Adrenal gland (tissue), 12 donors: ENCODE measurements around the gene CDKAL1. TPM values are rescaled to one million over a fixed set of nuclear protein-coding genes. Genes with fewer than 3 reads are reported as not detected.

ENCODE experiments used
- DNase-seq, 7 donors: peaks; one replicate each; pipeline ENCODE4 v3.0.0-alpha.2; 2019 to 2020
- H3K27ac ChIP-seq, 5 donors: fragments of 200-600 bp; sonication (generic) in 4 of 5; 1 replicate in 3 of 5; 2 replicates in 2 of 5; pipeline versions ENCODE4 v1.5.1 to v1.8.0; 2016 to 2020; ENCODE audit warnings: mild to moderate bottlenecking in 1 of 5
- H3K27me3 ChIP-seq: fragments of 200-600 bp; 2 replicates; pipeline ENCODE4 v1.8.0; 2021
- H3K36me3 ChIP-seq, 2 donors: fragments of 200-600 bp; replicated peaks in 1 of 2; 1 replicate in 1 of 2; 2 replicates in 1 of 2; pipeline versions ENCODE4 v1.5.1 to v1.8.0; 2018 to 2022
- H3K4me1 ChIP-seq, 2 donors: fragments of 200-600 bp; replicated peaks in 1 of 2; 1 replicate in 1 of 2; 2 replicates in 1 of 2; pipeline versions ENCODE4 v1.5.1 to v1.8.0; 2018 to 2021
- H3K4me3 ChIP-seq, 4 donors: fragments of 200-600 bp; sonication (generic) in 3 of 4; one replicate each; pipeline ENCODE4 v1.5.1; 2016 to 2018
- H3K9me3 ChIP-seq, 3 donors: fragments of 200-600 bp; sonication (generic) in 1 of 3; replicated peaks in 1 of 3; 1 replicate in 2 of 3; 2 replicates in 1 of 3; pipeline versions ENCODE4 v1.5.1 to v1.8.0; 2016 to 2021
- POLR2A ChIP-seq, 2 donors: fragments of 450-650 bp; IDR thresholded peaks; one replicate each; pipeline ENCODE4 v1.6.1; 2017; ENCODE audit warnings: antibody characterized with exemption in 2 of 2, mild to moderate bottlenecking in 2 of 2, moderate library complexity in 1 of 2
- WGBS, 4 donors: extraction: QIAGEN DNeasy Blood & Tissue Kit in 2 of 4; methylation state at CpG; one replicate each; pipeline versions ENCODE4 v1.1.5 to v1.1.7; 2013 to 2017; 5-methylcytosine and 5-hydroxymethylcytosine counted together
- intact Hi-C, 2 donors: fragments of 100-400 bp; cut with DNase I; formaldehyde crosslinking; loops; one replicate each; pipeline versions ENCODE4 v1.14.1 to v1.15.0; 2022 to 2023
- polyA plus RNA-seq, 3 donors: library from polyadenylated mRNA; stranded (reverse); fragments of 200-250 nt in 2 of 3; fragments of 350-450 nt in 1 of 3; fragmentation: Illumina TruSeq in 1 of 3; extraction: RNeasy Lipid Tissue Mini Kit (QIAGEN cat#74804) in 1 of 3; gene quantifications; one replicate each; pipeline ENCODE4 v1.2.3, GENCODE V29; 2013 to 2014
- total RNA-seq, 9 donors: library from RNA; depleted of rRNA in 4 of 9; stranded (reverse); fragments of >200 nt in 4 of 9; fragments of 120-200 nt in 1 of 9; fragmentation: NEBNext Ultra II Directional in 1 of 9; extraction: Animal tissue kit (Norgen Biotek cat#: 25700) in 1 of 9; gene quantifications; one replicate each; pipeline versions ENCODE4 v1.1.0 to v1.2.4, GENCODE V29; 2013 to 2023
- TF ChIP-seq, protein P1 (sequence below), 6 experiments: fragments of 450-650 bp in 4 of 6; fragments of 200-600 bp in 2 of 6; sonication (generic) in 1 of 6; IDR thresholded peaks; 1 replicate in 5 of 6; 2 replicates in 1 of 6; pipeline versions ENCODE4 v1.5.1 to v1.8.0; 2016 to 2021; ENCODE audit warnings: antibody characterized with exemption in 6 of 6, mild to moderate bottlenecking in 2 of 6, moderate library complexity in 1 of 6
- donor health status: healthy with polysubstance abuse.
- donor health status: Bipolar disorder and iron deficiency.
- donor health status: DM: yes; HTN: yes; CAD: no.
- donor health status: DM: no; HTN: no; CAD: no.
- donor health status: DM: no; HTN: no; CAD: no.
- donor health status: DM: yes; HTN: yes; CAD: no.

CDKAL1 gene
- total and polyA plus RNA-seq, 12 donors: 3.9 to 21.1 (median 10.6) TPM

DNA sequence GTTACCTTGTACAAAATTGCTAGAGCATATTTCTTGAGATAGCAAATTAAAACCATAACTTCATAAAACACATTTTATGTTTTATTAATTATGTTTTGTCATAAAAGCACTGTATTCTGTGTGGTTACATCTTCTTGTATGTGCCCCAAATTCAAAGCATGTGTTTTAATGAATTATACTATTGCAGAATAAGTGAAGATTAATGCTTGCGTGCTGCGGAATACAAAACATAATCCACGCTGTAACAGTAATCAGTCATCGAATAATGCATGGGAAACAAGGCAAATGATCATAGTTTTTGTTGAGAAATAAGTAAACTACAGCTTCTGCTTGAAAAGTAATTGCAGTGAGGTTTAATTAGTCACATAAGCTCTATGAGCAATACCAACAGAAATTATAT, 600.1 kb downstream of the CDKAL1 start:
- no peak overlapping the region for H3K27ac ChIP-seq
- H3K27me3 ChIP-seq: no peaks in the 10 kb centered on the region
- H3K4me1 ChIP-seq: peaks cover 0 to 7% of the 10 kb centered on the region in 2 donors
- H3K36me3 ChIP-seq: no peaks in the 10 kb centered on the region
- 92 to 96% (median 96%) methylated on average over 4 of the region's 4 CpGs for WGBS, 4 donors
- intact Hi-C loops: no loop called here
- TF ChIP-seq, protein P1, sequence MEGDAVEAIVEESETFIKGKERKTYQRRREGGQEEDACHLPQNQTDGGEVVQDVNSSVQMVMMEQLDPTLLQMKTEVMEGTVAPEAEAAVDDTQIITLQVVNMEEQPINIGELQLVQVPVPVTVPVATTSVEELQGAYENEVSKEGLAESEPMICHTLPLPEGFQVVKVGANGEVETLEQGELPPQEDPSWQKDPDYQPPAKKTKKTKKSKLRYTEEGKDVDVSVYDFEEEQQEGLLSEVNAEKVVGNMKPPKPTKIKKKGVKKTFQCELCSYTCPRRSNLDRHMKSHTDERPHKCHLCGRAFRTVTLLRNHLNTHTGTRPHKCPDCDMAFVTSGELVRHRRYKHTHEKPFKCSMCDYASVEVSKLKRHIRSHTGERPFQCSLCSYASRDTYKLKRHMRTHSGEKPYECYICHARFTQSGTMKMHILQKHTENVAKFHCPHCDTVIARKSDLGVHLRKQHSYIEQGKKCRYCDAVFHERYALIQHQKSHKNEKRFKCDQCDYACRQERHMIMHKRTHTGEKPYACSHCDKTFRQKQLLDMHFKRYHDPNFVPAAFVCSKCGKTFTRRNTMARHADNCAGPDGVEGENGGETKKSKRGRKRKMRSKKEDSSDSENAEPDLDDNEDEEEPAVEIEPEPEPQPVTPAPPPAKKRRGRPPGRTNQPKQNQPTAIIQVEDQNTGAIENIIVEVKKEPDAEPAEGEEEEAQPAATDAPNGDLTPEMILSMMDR (IDR thresholded peaks at IDR 0.05): no peak
- TF ChIP-seq POLR2A (IDR thresholded peaks at IDR 0.05): no peak
- no peaks in the 10 kb centered on the region for H3K9me3 ChIP-seq
- H3K4me3 ChIP-seq: no peak overlapping the region
- no peak for DNase-seq

DNA sequence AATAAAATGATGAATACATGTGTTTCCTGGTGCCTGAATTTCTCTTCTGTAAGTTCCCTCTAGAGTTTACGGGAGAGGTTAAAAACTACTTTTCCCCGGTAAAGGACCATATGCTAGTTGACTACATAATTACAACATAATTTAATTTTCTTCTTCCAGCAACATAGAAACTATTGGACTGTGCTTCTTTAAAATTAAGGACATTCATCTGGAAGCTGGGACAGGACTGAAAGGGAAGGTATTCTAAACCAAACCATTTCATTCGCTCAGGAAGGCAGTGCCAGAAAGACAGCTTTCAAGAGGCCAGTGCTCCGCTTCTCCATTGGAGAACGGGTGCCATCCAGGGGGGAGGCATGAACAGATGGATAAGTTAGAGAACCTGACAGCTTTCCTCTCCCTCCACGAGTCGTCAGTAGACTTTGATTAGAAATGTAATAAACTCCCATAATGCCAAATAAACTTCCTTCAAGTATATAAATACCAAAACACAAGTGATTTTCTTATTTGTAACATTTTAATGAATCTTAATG, 601.3 kb downstream of the CDKAL1 start:
- no peak for DNase-seq
- H3K27me3 ChIP-seq: no peaks in the 10 kb centered on the region
- H3K9me3 ChIP-seq: no peaks in the 10 kb centered on the region
- 94 to 99% (median 97%) methylated on average over 7 of the region's 7 CpGs for WGBS, 4 donors
- H3K36me3 ChIP-seq: no peaks in the 10 kb centered on the region
- peaks cover 0 to 7% of the 10 kb centered on the region in 2 donors for H3K4me1 ChIP-seq
- no peak overlapping the region for H3K27ac ChIP-seq
- TF ChIP-seq, protein P1 (IDR thresholded peaks at IDR 0.05): no peak
- TF ChIP-seq POLR2A (IDR thresholded peaks at IDR 0.05): no peak
- no peak overlapping the region for H3K4me3 ChIP-seq
- intact Hi-C loops: no loop called here

DNA sequence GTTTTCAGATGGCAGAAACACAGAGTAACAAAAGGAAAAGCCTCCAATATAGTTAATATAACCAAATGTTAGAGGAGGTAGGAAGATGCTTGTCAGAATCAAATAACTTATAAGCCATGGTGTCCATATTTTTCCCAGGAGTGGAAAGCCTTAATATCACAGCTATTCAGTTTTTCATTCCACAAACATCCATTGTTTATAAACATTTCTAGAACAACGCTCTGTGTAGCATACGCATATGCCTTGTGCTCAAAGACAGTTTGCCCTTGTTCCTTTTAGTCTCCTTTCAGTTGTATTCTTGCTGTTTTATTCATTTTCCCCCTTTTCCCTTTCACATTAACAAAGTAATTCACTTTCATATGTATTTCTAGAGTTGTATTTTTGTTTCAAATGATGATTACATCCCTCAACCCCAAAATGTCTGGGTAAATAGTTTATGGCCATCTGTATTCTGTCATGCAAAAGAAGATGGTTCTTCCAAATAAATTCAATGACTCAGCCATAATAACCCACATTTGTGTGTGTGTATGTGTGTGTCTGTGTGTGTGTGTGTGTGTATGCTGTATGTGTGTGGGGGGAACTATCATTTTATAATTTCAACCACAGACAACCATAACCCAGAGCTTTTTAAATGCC, 603.6 kb downstream of the CDKAL1 start:
- no peak for DNase-seq
- Histone ChIP-seq H3K27me3 (no peaks in the 10 kb centered on the region), H3K9me3 (no peaks in the 10 kb centered on the region), H3K4me1 (peaks cover 0 to 7% of the 10 kb centered on the region in 2 donors), H3K36me3 (no peaks in the 10 kb centered on the region), H3K4me3 (no peak overlapping the region), H3K27ac (no peak overlapping the region)
- no peak for TF ChIP-seq POLR2A (IDR thresholded peaks at IDR 0.05)
- TF ChIP-seq, protein P1 (IDR thresholded peaks at IDR 0.05): no peak
- intact Hi-C loops: no loop called here
- WGBS, 4 donors: 88 to 100% (median 95%) methylated on average over 2 of the region's 2 CpGs

DNA sequence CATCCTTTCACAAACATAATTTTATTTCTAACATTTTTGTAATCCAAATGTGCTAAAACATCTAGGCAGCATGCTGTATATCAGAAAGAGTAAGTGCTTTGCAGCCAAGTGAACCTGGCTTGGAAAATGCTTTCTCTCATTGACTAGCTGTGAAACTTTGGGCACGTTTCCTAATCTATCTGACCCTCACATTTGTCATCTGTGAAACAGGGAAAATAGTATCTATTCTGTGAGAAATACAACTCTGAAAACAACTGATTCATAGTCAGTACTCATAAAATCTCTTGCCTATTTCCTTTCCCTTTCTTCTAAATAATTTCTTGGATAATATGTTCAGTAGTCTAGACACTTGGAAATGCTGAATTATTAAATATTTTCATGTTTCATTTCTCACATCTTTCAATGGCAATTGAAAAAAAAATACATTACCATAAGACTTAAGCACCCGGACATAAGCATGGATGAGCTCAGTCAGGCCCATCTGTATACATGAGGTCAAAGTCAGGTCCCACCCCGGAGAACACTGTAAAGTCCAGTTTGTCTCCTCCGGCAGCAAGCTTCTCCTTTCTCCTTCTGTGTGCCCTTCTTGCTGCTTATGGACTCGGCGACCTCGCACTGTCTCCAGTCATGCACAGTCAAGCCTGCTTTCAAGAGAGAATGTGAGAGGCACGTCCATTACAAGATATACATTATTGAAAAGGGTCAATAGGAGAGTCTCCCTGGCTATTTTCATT, 604.2 kb downstream of the CDKAL1 start:
- no peaks in the 10 kb centered on the region for H3K27me3 ChIP-seq
- no peaks in the 10 kb centered on the region for H3K9me3 ChIP-seq
- H3K4me1 ChIP-seq: peaks cover 0 to 7% of the 10 kb centered on the region in 2 donors
- TF ChIP-seq POLR2A (IDR thresholded peaks at IDR 0.05): no peak
- TF ChIP-seq, protein P1 (IDR thresholded peaks at IDR 0.05): no peak
- no peak overlapping the region for H3K27ac ChIP-seq
- no peaks in the 10 kb centered on the region for H3K36me3 ChIP-seq
- DNase-seq: no peak
- no peak overlapping the region for H3K4me3 ChIP-seq
- 67 to 76% (median 73%) methylated on average over 8 of the region's 8 CpGs for WGBS, 4 donors
- intact Hi-C loops: no loop called here
